GM10266 (cell line): ENCODE data around the gene NOC4L.

ENCODE experiments used
- DNase-seq: peaks from one replicate; pipeline ENCODE4 v3.0.0; 2012; ENCODE audit errors: extremely low spot score
- TF ChIP-seq, protein P1 (sequence below): IDR thresholded peaks from 2 replicates; pipeline ENCODE4 v1.5.1; 2012; ENCODE audit warnings: mild to moderate bottlenecking, low read depth; ENCODE audit not compliant: control insufficient read depth, insufficient read depth; ENCODE audit errors: missing control alignments

The NOC4L gene

GRCh38 chr12:132169376-132169775 is 25.1 kb downstream of the NOC4L start:
- DNase-seq, result no peak

GRCh38 chr12:132170094-132170636 is 25.9 kb downstream of the NOC4L start:
- no peak for DNase-seq
- TF ChIP-seq, protein P1, sequence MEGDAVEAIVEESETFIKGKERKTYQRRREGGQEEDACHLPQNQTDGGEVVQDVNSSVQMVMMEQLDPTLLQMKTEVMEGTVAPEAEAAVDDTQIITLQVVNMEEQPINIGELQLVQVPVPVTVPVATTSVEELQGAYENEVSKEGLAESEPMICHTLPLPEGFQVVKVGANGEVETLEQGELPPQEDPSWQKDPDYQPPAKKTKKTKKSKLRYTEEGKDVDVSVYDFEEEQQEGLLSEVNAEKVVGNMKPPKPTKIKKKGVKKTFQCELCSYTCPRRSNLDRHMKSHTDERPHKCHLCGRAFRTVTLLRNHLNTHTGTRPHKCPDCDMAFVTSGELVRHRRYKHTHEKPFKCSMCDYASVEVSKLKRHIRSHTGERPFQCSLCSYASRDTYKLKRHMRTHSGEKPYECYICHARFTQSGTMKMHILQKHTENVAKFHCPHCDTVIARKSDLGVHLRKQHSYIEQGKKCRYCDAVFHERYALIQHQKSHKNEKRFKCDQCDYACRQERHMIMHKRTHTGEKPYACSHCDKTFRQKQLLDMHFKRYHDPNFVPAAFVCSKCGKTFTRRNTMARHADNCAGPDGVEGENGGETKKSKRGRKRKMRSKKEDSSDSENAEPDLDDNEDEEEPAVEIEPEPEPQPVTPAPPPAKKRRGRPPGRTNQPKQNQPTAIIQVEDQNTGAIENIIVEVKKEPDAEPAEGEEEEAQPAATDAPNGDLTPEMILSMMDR, result no peak

More at GRCh38 chr12:132169376-132169775, 25.1 kb downstream of the NOC4L start:
- TF ChIP-seq, protein P1, result no peak

DNA sequence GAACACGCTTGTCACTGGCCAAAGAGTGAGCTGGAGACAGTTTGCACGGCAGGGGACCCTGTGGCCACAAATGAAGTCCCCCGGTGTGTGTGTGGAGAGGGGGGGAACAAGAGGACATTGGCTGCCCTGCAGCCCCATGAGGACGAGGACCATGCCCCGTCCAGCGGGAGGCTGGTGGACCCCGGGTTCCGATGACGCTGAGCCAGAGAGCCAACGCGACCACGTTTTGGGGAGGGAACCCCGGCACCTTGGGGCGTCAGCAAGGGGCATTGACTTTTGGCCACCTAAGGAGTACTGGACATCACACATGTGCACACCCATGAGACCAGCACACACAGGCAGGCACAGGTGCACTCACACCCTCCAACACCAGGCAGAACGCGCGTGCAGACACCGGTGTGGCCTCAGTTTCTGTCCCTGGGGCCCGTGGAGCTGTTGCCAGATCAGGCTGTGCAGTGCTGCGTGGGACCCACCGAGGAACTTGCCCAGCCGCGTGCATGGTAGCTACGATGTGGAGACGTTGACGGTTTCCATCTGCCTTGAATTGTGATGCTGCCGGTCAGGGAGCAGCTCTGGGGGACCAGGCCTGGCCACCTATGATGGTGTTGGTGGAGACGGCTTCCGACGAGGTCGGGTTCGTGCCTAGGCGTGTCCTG is 26.5 kb downstream of the NOC4L start:
- DNase-seq, result no peak
- TF ChIP-seq, protein P1, result no peak

DNA sequence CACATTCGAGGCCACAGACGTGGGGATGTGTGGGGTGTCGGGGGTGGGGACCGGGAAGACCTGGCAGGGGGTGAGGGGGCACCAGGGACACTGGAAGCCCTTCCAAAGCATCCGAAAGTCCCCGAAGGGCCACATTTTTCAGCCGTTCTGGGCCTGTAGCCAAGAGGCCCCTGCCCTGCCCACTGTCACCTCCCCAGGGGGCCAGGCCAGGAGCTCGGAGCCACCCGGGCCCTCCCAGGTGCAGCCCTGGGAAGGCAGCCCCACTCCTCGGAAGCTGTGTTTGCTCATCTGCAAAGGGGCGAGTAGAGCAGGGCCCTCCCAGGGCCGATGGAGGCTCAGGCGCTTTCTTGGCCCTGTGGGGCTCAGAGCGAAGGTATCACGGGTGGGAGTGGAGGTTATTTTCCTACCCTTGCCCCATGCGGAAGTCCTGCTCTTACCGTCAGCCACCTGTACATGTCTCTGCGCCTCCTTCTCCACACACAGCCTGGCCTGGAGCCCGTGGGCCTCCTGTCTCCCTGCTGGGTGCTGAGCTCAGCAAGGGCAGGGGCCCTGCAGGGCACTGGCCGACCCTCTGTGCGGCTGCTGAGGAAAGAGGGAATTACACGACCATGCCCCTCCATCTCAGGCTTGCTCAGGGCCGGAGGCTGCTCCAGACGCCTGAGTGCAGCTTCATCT is 27.2 kb downstream of the NOC4L start:
- DNase-seq, result no peak
- TF ChIP-seq, protein P1, result no peak

DNA sequence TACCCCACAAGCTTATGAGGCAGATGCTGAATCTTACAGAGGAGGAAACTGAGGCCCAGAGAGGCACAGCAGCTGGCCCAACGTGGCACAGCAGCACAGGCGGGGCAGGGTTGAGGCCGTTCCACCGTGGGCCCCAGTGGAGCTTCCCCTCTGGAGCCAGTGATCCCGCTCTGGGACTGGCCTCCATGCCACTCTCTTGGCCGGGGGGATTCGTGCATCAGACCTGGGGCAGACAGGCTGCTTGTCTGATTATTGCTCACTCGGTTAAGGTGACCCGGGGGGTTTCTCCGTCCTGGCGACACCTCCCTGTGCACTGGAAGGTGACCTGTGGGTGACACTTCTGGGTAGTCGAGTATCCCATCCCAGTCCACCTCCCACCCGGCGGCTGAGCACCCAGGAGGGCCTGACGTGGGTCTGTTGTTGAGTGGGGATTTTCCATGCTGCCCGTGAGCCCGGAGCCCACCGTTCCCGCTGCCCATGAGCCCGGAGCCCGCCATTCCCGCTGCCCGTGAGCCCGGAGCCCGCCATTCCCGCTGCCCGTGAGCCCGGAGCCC is 27.8 kb downstream of the NOC4L start:
- TF ChIP-seq, protein P1, result no peak
- DNase-seq, result no peak

GRCh38 chr12:132172619-132173018 is 28.4 kb downstream of the NOC4L start:
- no peak for DNase-seq
- TF ChIP-seq, protein P1, result no peak
